GM19438 (cell line): ENCODE measurements around the gene JAM3.
A peak's percentile ranks its signal among the peaks of the same experiment; 100 is the strongest.

Experiments
- ATAC-seq: cut with Tn5 transposase; IDR thresholded peaks from one replicate; pipeline ENCODE4 v1.9.1; 2021; ENCODE audit warnings: low read depth; ENCODE audit not compliant: unreplicated experiment

Gene JAM3

DNA sequence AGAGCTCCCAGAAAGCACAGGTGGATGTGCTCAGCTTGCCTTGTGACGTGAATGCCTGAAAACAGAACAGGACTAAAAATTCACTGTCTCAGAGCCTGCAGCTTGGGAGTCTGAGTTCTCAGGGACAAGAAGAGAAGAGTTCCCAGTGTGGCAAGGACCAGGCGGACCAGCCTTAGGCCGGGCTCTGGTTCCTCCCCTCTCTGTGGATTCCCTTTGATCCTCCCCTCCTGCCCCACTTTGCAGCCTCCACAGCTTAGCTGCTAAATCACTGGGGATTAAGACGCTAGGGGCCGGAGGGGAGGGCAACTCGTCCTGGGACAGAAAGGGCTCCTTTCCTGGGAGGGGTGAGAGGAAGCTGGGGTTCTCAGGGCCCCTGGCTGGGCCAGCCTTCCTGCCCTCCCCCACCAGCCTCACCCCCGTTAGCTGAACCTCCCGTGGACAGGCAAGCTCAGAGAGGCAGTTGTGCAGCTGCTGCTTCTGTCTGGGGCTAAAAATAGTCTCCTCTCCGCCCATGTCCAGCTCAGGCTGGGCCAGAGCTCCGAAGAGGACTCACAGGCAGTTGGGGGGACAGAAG is 29.9 kb upstream of the JAM3 start:
- ATAC-seq, result no peak

DNA sequence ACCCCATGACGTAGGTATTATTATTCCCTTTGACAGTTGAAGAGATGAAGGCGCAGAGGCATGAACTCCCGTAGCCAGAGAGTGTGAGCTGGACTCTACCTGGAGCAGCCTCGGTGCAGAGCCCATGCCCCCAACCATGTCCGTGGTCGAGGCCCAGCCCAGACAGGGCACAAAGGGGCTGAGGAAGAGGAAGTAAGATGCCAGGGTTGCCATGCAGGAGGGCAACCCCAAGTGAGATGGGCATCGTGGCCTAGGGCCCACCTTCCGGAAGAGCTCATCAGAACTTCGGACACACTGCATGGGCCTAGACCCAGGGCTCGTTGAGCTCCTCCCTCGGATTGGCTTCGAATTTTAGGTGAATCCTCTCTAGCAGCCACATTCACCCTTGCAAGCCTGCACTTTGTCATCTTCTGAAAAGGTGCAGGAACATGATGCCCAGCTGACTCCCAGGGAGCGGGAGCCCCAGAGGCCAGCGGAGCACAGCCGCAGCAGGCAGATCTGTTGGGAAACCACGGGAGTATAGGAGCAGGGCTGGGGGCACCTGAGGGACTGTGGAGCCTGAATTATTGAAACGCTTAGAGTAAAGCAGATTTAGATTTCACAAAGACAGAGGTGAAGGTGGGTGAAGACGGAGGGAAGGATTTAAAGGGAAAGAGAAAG is 29.0 kb upstream of the JAM3 start:
- no peak for ATAC-seq

DNA sequence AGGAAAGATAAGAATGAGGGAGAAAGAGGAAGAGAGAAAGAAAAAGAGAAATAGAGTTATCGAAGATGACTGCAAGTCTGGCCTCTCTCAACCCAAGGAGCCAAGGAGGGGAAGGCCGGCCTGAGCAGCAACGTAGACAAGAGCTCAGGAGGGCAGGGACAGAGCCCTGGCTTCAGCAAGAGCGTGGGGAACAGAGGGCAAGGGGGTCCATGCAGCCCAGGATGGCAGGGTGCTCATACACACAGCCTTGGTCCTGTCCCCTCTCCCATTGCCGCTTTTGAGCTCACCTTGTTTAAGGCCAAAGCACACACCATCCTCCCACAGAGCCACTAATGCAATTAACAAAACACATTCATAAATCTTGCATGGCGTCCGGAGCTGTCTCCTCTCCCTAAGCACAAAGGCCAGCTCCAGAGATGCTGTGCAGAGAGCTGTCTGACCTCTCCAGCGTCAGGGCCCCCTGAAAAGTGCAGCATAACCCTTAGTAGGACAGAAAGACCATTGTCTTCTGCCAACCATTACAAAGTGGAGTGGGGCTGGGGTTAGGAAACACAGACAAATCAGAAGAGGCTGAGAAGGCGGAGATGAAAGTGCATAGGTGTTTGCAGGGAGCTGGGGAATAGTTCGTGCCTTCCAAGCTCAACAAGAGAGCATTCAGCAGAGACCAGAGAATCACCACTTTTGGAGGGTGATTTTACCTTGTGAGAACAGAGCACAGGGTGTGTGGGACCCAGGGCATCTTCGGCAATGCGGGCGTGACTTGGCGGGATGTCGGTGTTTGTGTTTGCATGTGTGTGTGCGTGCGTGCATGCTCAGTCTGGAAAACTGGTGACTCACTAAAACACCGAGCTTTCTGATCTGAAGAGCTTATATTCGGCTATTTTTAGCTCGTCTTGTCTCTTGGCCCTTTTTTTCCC is 28.2 kb upstream of the JAM3 start:
- ATAC-seq, result no peak

DNA sequence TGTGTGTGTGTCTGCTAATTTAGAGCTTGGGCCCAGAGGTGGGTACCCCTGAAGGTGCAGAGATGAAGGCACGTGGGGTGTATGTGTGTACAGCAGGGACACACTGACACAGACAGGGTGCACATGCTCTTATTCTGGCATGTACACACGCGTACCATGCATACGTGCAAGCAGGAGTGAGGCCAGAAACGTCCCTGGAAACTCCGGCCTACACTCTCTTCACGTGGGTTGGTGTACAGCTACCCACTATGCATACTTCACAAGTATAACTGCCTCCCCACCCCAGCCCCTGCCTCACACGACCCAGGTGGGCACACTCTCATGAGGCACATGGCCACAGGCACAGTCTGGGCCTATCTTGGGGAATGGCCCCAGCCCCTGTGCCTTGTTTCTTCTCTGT is 27.5 kb upstream of the JAM3 start:
- ATAC-seq, result no peak

DNA sequence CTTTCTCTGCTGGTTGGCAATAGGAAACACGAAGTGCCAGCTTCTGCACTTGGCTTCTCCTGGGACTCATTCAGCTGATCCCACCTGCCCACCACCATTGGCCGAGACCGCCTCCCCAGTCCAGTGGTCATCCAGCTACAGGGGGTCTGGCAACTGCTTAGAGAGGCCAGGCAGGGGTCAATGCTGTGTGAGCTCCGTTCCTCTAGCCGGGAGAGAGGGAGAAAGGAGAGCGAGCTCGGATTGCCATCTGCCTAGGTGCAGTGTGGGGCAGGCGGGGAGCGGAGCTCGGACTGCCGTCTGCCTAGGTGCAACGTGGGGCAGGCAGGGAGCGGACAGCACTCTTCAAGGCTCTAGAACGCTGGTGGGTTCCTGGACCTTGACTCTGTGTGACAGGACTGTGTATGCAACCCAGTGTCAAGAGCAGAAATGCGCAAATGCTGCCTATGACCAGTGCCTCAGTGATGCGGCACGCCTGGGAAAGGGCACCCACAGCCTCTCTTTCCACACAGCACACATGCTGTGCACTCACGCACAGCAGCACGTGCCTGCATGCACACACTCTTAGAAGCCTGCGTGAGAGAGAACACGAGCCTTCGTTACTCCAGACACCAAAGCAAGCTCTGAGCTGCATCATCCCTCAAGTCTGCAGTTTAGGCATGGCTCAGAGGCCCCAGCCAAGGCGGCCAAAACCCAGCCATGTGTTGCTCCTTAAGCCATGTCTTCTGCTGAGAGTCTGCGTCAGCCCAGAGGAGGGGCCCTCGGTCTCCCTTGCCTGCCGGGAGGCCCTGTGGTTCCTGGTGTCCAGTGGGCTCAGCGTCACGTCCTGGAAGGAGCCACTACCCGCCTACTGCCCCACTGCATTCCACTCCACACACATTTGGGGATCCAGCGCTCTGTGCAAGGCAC is 26.8 kb upstream of the JAM3 start:
- no peak for ATAC-seq

DNA sequence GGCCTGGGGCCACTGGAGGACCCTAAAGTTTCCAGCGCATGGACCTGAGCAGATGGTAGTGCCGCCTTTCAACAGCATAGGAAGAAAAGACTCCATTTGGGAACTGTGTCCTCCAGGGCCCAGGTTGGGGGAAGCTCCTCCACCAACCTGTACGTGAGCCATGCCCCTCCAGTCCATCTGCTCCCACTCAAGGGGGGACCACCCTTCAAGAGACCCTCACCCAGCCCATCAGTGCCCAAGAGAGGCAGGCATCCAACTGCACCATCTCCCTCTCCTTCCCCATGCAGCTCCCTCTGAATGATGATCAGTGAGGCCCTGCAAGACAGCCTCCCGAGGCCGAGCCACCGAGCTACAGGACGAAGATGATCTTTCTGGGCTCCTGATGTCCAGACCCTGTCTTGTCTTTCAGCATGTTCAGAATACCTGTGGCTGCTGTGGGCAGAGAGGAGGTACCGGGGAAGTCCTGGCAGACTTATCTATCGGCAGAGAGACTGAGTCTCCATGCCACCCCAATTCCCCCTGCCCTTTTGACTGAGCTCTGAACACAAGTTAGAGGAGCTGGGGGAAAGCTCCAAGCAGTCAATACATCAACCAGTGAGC is 25.0 kb upstream of the JAM3 start:
- no peak for ATAC-seq

DNA sequence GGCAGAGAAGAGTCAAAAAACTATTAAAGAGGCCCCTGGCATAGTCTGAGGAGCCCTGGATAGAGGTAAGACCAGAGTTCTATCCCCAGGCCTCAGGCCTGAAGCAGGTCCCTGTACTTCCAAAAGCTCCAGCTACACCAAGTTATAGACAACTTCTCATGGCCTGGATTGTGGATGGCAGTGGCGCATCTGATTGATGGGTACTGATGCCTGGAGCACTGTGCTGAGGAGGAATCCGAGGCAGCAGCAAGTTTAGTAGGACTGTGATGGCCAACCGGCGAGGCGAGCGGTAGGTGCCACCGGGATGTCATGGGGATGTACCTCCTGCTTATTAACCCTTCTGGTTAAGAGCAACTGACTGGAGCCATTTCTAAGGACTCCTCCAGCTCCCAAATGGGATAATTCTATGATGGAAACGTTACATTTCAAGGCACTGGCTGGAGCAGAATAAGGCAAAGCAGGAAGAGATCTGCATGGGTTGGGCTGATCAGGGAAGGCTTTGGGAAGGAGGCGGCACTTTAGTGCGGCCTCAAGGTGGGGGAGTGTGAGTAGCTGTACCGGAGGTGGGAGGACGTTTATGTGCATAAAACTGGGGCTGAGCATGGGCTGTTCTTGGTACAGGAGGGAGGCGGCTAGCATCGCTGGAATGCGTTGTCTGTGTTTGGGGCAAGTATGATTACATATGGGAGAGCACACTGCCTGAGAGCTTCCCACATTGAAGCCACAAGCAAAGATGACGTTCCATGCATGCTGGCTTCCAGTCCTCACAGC is 24.2 kb upstream of the JAM3 start:
- no peak for ATAC-seq

DNA sequence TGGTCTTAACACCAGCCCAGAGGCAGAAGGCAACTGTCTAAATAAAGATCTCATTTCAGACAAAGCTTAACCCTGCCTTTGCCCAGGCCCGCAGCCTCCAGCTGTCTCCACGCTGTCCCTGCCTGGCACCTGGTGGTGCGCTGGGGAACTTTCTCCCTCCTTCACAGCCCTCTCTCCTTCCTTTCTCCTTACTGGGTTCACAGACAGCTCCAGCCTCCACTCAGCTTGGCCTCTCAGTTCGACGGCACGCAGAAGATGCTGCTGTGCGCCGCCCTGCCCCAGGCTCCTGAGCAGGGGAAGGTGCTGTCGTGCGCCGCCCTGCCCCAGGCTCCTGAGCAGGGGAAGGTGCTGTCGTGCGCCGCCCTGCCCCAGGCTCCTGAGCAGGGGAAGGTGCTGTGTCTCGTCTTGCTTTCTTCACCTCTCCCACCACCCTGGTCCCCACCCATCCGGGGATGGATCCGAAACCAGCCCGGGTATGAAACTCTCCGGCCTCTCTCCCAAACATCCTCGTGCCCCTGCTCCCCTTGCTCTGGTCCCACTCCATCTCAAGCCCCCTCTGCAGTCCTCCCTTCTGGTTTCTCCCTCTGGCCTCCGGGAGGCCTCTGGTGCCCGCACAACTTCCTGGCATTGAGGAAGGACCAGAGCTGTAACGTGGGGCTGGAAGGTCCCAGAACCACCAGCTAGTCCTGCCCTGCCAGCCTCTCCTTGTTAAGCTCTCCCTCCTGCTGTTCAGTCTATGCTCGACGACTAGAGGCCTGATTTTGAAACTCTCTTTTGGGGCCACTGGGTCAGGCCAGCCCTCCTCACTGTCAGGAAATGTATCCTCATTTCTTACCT is 22.9 kb upstream of the JAM3 start:
- no peak for ATAC-seq

DNA sequence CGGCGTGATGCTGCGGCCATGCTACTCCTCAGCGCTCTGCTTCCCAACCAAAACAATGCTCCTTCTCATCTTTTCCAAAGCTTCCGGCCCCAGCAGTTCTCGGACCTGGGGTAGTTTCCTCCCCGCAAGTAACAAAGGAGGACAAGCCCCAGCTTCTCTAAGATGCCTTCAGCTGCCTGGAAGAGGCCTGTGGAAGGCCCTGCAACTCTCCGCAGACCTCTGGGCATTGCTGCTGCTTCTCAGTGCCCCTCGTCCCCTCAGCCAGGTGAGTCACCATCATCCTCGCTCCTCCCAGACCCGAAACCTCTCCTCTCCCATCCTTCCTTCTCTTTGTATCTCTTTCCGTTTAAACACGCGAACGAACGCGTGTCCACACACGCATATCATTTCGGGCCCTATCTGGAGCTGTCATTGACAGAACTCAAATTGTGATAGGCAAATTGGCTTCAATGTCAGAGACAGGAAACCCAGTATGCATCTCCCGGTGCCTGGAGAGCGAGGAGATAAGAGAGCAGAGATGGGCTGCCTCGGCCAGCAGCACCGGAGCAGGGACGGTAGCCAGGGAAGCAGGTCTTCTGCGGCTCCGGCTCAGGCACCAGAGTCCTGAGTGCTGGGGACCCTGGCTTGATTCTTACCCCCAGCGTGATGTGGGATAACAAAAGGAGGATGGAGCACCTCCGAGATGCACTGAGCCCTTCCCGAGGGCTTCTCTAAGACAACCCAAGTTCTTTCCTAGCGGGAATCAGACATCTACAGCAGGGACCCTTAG is 22.0 kb upstream of the JAM3 start:
- ATAC-seq, result no peak

DNA sequence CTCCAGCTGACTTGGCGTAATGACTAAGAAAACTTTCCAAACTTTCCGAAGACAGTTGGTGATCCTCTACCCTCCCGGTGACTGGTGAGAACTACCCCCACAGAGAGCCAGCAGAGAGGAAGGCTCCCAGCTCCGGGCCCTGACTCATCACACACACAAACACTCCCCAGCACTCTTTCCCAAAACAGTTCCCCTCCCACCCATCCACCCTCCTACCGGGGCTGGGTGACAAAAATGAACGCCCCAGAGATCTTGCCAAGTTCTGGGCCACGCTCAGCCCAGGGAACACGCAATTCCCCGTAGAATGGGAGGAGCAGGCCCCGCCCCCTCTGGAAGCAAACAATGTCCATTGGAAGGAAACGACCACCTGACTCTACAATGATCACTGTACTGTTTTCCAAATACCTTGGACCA is 21.3 kb upstream of the JAM3 start:
- ATAC-seq, result no peak

DNA sequence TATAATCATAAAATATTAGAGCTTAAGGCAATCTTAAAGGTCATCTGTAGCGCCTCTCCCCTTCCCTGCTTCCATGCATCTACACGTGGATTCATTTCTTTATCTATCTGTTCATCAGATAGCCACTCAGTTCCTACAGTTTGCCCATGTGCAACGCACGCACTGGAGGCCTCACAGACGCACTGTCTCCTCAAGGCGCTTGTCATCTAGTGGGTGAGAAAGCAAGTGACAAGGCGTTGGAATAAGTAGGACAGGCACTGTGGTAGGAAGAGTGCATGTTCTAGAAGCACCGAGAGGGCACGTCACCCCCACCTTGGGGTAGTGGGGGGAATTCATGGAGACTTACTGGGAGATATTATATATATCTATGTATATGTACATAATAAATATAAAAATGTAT is 20.8 kb upstream of the JAM3 start:
- no peak for ATAC-seq

DNA sequence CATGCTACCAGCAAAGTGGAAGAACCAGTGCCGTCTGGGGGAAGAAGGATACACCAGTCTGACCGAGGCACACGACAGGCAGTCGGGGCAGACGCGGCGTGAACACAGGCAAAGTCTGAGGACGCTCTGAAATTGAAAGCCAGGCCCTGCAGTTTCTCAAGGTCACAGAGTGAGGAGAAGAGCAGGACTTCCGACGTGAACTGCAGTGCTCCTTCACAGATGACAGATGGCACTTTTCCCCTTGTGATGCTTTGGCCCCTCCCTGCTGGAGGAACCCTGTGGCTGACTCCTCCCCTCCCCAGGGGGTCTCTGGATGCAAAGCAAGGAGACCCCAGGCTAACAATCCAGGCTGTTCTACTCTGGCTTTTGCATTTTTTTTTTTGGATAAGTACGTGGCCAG is 19.6 kb upstream of the JAM3 start:
- no peak for ATAC-seq

DNA sequence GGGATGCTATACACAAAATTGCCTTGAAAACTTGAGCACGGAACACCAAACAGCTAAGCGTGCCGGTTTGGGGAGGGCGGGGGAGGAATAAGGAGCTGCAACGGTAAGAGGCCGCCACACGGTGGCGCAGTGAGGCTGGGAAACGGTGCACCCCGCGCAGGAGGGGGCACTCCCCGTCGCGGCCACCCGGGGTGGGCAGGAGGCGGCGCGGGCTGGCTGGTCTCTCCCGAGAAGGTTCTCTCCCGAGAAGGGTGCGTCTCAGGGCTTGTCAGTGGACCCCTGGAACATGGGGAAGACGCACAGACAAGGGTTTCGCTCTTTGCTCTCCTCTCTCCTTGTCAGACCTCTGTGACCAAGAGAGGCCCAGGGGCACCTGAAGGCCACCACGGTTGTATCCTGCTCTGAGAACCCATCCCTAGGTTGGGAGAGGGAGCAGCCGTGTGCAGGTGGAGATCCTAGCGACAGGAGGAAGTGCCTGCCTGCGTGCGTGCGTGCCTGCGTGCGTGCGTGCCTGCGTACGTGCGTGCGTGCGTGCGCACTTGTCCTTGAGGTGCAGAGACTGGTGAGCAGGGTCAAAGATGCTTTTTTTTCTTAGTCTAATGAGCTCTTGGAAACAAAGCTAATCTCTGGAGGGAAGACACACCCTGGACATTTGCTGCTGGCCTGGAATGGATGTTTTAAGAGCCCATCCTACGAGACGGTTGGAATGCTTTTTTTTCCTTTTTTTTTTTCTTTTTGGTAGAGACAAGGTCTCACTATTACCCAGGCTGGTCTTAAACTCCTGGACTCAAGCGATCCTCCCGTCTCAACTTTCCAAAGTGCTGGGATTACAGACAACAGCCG is 18.1 kb upstream of the JAM3 start:
- peak; percentile 89 for ATAC-seq

DNA sequence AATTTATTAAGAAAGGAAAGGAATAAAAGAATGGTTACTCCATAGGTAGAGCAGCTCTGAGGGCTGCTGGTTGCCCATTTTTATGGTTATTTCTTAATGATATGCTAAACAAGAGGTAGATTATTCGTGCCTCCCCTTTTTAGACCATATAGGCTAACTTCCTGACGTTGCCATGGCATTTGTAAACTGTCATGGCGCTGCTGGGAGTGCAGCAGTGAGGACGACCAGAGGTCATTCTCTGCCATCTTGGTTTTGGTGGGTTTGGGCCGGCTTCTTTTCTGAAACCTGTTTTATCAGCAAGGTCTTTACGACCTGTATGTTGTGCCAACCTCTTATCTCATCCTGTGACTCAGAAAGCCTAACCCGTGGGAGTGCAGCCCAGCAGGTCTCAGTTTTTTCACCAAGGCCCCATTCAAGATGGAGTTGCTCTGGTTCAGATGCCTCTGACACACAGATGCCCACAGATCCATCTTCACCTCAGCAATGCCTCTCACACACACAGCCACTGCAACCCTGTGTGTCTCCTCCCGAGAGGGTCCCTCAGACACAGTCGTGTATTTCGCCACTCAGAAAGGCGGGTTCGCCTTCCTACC is 16.4 kb upstream of the JAM3 start:
- ATAC-seq, result no peak

DNA sequence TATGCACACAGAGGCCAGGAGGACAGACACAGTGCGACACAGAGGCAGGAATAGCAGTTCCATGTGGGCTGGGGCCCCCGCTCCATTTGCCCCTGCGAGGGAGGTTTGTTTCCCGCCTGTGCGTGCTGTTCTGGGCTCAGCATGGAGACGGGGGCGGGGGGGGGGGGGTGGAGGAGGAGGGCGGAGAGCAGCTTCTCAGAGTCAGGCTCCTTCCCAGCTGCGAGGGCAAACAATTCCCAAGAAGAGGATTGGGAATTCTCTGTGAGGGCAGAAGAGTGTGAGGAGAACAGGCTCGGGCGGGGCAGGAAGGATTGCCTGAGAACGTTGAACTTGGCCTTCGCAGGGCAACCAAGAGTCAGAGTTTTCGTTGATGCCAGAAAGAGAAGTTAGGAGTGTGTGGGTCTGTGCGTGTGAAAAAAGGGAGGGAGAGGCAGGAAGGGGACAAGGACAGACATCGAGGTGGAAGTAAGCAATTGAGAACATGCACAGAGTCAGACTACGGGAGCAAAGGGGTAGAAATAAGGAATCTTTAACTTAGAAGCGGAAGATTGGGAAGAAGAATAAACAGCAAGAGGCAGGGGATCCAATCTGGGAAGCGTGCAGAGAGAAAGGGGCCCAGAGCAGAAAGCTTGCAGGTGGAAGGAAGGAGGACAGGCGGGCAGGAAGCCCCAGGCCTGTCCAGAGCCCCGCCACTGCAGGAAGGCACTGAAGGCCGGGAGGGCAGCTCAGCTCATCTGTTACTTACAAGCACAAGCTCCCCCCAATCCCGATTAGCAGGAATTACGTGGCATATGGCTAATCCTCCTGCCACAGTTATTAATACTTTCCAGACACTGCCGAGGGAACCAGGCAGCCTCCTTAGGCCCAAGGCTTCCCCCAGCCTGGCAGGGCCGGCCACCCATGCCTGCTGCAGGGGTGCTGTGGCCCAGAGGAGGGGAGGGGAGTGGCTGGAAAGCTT is 15.6 kb upstream of the JAM3 start:
- ATAC-seq, result no peak

DNA sequence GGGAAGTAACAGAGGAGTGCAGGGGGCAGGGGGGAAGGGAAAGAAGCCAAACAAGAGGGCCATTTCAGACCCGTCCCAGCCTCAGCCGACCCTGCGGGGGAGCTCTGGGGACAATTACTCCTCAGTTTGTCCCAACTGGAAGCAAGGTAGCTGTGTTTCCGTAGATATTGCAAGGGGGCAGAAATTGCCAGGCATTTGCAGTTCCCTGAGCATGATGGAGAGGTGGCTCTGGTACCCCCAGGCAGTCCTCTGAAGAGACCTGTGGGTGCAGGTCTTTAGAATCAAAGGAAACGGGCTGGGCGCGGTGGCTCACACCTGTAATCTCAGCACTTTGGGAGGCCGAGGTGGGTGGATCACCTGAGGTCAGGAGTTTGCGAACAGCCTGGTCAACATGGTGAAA is 13.8 kb upstream of the JAM3 start:
- no peak for ATAC-seq
